ENCODE measurements around the gene MPZL1.
"Not testable (repeated sequence)": the region's sequence is repeated elsewhere in the genome, so short reads cannot be mapped to it uniquely, and the experiment has no call there.

MPZL1 gene

GRCh38 chr1:167716000-167716271, 5.8 kb upstream of the MPZL1 start:
- H3K27ac ChIP-seq (ENCODE audit: low read depth, low read length), result peak overlapping the region; percentile 77
- peaks cover 36% of the 10 kb centered on the region for H3F3A ChIP-seq (ENCODE audit: control insufficient read depth, insufficient read depth)
- TF ChIP-seq CTCF (IDR thresholded peaks at IDR 0.05; ENCODE audit: low read depth, low read length, poor library complexity, severe bottlenecking) (no peak), EZH2phosphoT487 (IDR thresholded peaks at IDR 0.05; ENCODE audit: borderline replicate concordance, low read length) (no peak)
- peaks cover 27% of the 10 kb centered on the region for H3K27me3 ChIP-seq (ENCODE audit: control insufficient read depth, low read length)
- H3K4me3 ChIP-seq (ENCODE audit: low read length), result peak overlapping the region; percentile 87
- H3K4me2 ChIP-seq (ENCODE audit: low read length), result peak overlapping the region; percentile 75
- no peaks in the 10 kb centered on the region for H3K9me2 ChIP-seq (replicated peaks; ENCODE audit: control insufficient read depth, low read length)
- no peaks in the 10 kb centered on the region for H3K36me3 ChIP-seq (ENCODE audit: control insufficient read depth, low read length)
- H3K79me2 ChIP-seq (ENCODE audit: control insufficient read depth, low read length), result no peaks in the 10 kb centered on the region
- no peaks in the 10 kb centered on the region for H3K9me3 ChIP-seq (ENCODE audit: control insufficient read depth, insufficient read depth, low read length)
- no peaks in the 10 kb centered on the region for H4K20me1 ChIP-seq (ENCODE audit: control insufficient read depth, insufficient read depth, low read depth, low read length)
- H3K4me1 ChIP-seq (ENCODE audit: control insufficient read depth, low read length), result peaks cover 55% of the 10 kb centered on the region

GRCh38 chr1:167717351-167717750, 4.4 kb upstream of the MPZL1 start:
- Histone ChIP-seq H3K4me1 (ENCODE audit: control insufficient read depth, low read length) (peaks cover 61% of the 10 kb centered on the region), H3F3A (ENCODE audit: control insufficient read depth, insufficient read depth) (peaks cover 38% of the 10 kb centered on the region), H3K4me3 (ENCODE audit: low read length) (peak overlapping the region; percentile 59; the same call in 1 of the 2 replicates), H3K4me2 (ENCODE audit: low read length) (peak overlapping the region; percentile 69), H3K27ac (ENCODE audit: low read depth, low read length) (peak overlapping the region; percentile 58), H3K9me2 (replicated peaks; ENCODE audit: control insufficient read depth, low read length) (no peaks in the 10 kb centered on the region), H4K20me1 (ENCODE audit: control insufficient read depth, insufficient read depth, low read depth, low read length) (no peaks in the 10 kb centered on the region), H3K27me3 (ENCODE audit: control insufficient read depth, low read length) (peaks cover 17% of the 10 kb centered on the region), H3K79me2 (ENCODE audit: control insufficient read depth, low read length) (peaks cover 5% of the 10 kb centered on the region), H3K9me3 (ENCODE audit: control insufficient read depth, insufficient read depth, low read length) (no peaks in the 10 kb centered on the region), H3K36me3 (ENCODE audit: control insufficient read depth, low read length) (peaks cover 5% of the 10 kb centered on the region; the same call in 1 of the 2 replicates)
- TF ChIP-seq CTCF (IDR thresholded peaks at IDR 0.05; ENCODE audit: low read depth, low read length, poor library complexity, severe bottlenecking), result no peak
- TF ChIP-seq EZH2phosphoT487 (IDR thresholded peaks at IDR 0.05; ENCODE audit: borderline replicate concordance, low read length), result no peak

- Histone ChIP-seq H3K79me2 (ENCODE audit: control insufficient read depth, low read length) (peaks cover 23% of the 10 kb centered on the region), H3K9me3 (ENCODE audit: control insufficient read depth, insufficient read depth, low read length) (no peaks in the 10 kb centered on the region), H3K36me3 (ENCODE audit: control insufficient read depth, low read length) (peaks cover 9% of the 10 kb centered on the region), H3K4me2 (ENCODE audit: low read length) (peak overlapping the region; percentile 92), H3F3A (ENCODE audit: control insufficient read depth, insufficient read depth) (peaks cover 38% of the 10 kb centered on the region), H3K27me3 (ENCODE audit: control insufficient read depth, low read length) (no peaks in the 10 kb centered on the region; the same call in 1 of the 2 replicates), H3K4me3 (ENCODE audit: low read length) (peak overlapping the region; percentile 82), H4K20me1 (ENCODE audit: control insufficient read depth, insufficient read depth, low read depth, low read length) (peaks cover 6% of the 10 kb centered on the region; the same call in 1 of the 2 replicates), H3K27ac (ENCODE audit: low read depth, low read length) (peak overlapping the region; percentile 86), H3K9me2 (replicated peaks; ENCODE audit: control insufficient read depth, low read length) (no peaks in the 10 kb centered on the region), H3K4me1 (ENCODE audit: control insufficient read depth, low read length) (peaks cover 64% of the 10 kb centered on the region)
- TF ChIP-seq EZH2phosphoT487 (IDR thresholded peaks at IDR 0.05; ENCODE audit: borderline replicate concordance, low read length), result no peak
- TF ChIP-seq CTCF (IDR thresholded peaks at IDR 0.05; ENCODE audit: low read depth, low read length, poor library complexity, severe bottlenecking), result no peak
Observed at GRCh38 chr1:167718914-167719691, 2.7 kb upstream of the MPZL1 start.

GRCh38 chr1:167719715-167720421, 1.9 kb upstream of the MPZL1 start:
- peaks cover 72% of the 10 kb centered on the region for H3K4me1 ChIP-seq (ENCODE audit: control insufficient read depth, low read length)
- peak overlapping the region; percentile 92 for H3K4me2 ChIP-seq (ENCODE audit: low read length)

More at GRCh38 chr1:167719715-167720421, 1.9 kb upstream of the MPZL1 start:
- Histone ChIP-seq H3K27ac (ENCODE audit: low read depth, low read length) (peak overlapping the region; percentile 86), H3F3A (ENCODE audit: control insufficient read depth, insufficient read depth) (peaks cover 36% of the 10 kb centered on the region), H3K79me2 (ENCODE audit: control insufficient read depth, low read length) (peaks cover 30% of the 10 kb centered on the region), H3K36me3 (ENCODE audit: control insufficient read depth, low read length) (peaks cover 14% of the 10 kb centered on the region), H3K4me3 (ENCODE audit: low read length) (peak overlapping the region; percentile 82)
- not testable (repeated sequence) for H3K27me3 ChIP-seq (ENCODE audit: control insufficient read depth, low read length); H4K20me1 ChIP-seq (ENCODE audit: control insufficient read depth, insufficient read depth, low read depth, low read length); H3K9me3 ChIP-seq (ENCODE audit: control insufficient read depth, insufficient read depth, low read length); H3K9me2 ChIP-seq (replicated peaks; ENCODE audit: control insufficient read depth, low read length)

Data from DOHH2 (cell line).